ENCODE data around the gene SH3D19.

Gene SH3D19

DNA sequence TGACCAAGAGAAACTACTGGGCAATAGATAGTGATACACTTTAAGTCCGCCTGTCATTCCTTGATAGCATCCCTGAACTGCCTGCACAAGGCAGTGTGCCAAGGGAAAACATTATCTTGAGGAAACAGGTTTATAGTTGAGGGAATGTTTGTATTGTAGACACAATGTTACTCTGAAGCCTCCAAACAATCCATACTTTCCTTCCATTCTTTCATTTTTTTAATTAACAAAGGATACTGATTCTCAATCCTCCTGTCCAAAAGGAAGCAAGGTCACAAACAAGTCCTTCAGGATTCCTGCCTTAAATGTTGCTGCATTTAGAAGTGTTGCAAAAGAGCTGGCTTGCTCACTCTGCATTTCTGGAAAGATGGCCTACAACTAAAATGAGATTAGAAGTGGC, 110.1 kb downstream of the SH3D19 start:
- Histone ChIP-seq H3K36me3 (ENCODE audit: control insufficient read depth, insufficient read depth, low read length) (peaks cover 16% of the 10 kb centered on the region), H3K9me3 (ENCODE audit: control insufficient read depth, low read length) (no peaks in the 10 kb centered on the region), H3K27ac (ENCODE audit: low read depth, low read length, severe bottlenecking) (peak overlapping the region; percentile 41), H3K4me3 (ENCODE audit: extremely low read depth, insufficient read depth, low read length, poor library complexity, severe bottlenecking) (no peak overlapping the region), H3K4me1 (ENCODE audit: control insufficient read depth, insufficient read depth, low read length, poor library complexity, severe bottlenecking) (no peaks in the 10 kb centered on the region)
- 80% methylated on average over 1 of the region's 1 CpG; no CpG with 5 or more reads in 1 of the 2 experiments for WGBS, 2 experiments (ENCODE audit: insufficient coverage in 2 of 2)

GRCh38 chr4:151207868-151208267, 117.5 kb downstream of the SH3D19 start:
- H3K9me3 ChIP-seq (ENCODE audit: control insufficient read depth, low read length) = no peaks in the 10 kb centered on the region
- H3K4me3 ChIP-seq (ENCODE audit: extremely low read depth, insufficient read depth, low read length, poor library complexity, severe bottlenecking) = no peak overlapping the region
- H3K4me1 ChIP-seq (ENCODE audit: control insufficient read depth, insufficient read depth, low read length, poor library complexity, severe bottlenecking) = peaks cover 23% of the 10 kb centered on the region
- WGBS, 2 experiments (ENCODE audit: insufficient coverage in 2 of 2) = no CpG with 5 or more reads among the region's 1 CpG
- peaks cover 7% of the 10 kb centered on the region for H3K36me3 ChIP-seq (ENCODE audit: control insufficient read depth, insufficient read depth, low read length)
- H3K27ac ChIP-seq (ENCODE audit: low read depth, low read length, severe bottlenecking) = no peak overlapping the region

- Histone ChIP-seq H3K9me3 (ENCODE audit: control insufficient read depth, low read length) (no peaks in the 10 kb centered on the region), H3K36me3 (ENCODE audit: control insufficient read depth, insufficient read depth, low read length) (peaks cover 2% of the 10 kb centered on the region), H3K4me3 (ENCODE audit: extremely low read depth, insufficient read depth, low read length, poor library complexity, severe bottlenecking) (no peak overlapping the region), H3K4me1 (ENCODE audit: control insufficient read depth, insufficient read depth, low read length, poor library complexity, severe bottlenecking) (peaks cover 29% of the 10 kb centered on the region), H3K27ac (ENCODE audit: low read depth, low read length, severe bottlenecking) (peak overlapping the region; percentile 71)
- WGBS, 2 experiments (ENCODE audit: insufficient coverage in 2 of 2) = 100% methylated on average over 1 of the region's 1 CpG; no CpG with 5 or more reads in 1 of the 2 experiments
These were observed 118.2 kb downstream of the SH3D19 start for GRCh38 chr4:151207186-151207585.

DNA sequence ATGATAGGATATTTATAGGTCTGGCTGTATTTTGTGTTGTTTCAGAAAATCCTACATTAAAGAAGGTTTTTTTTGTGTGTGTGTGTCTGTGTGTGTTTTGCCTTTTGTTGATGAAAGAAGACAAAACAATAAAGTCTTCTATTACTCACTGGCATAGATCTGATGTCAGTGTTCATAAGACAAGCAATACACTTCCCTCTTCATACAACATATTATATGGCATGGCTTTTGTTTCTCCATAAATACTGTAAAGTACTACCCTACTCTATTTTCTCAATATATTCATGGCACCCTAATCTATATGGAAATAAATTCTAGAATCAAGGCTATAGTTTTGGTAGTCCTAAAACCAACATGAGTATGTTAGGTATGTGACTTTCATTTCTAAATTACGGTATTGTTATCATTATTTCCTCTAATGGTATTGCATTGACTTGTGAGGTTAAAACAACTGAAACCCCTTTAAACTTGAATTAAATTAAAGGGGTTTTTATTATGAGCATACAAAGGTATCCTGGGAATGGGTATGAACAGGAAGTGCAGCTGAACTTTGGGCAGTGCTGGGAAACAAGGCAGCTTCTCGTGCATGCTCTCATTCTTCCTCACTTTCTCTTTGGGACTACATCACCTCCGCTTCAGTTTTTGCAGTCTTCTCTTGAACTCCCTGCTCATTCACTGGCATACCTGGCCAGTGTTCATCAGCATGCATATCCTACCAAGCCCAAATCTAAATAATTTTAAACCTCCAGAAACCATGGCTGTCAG, 119.0 kb downstream of the SH3D19 start:
- H3K4me3 ChIP-seq (ENCODE audit: extremely low read depth, insufficient read depth, low read length, poor library complexity, severe bottlenecking) = no peak overlapping the region
- no peak overlapping the region for H3K27ac ChIP-seq (ENCODE audit: low read depth, low read length, severe bottlenecking)
- WGBS, 2 experiments (ENCODE audit: insufficient coverage in 2 of 2) = 0 to 50% methylated on average over 1 to 2 of the region's 3 CpGs
- H3K4me1 ChIP-seq (ENCODE audit: control insufficient read depth, insufficient read depth, low read length, poor library complexity, severe bottlenecking) = peaks cover 29% of the 10 kb centered on the region
- H3K9me3 ChIP-seq (ENCODE audit: control insufficient read depth, low read length) = no peaks in the 10 kb centered on the region
- peaks cover 2% of the 10 kb centered on the region for H3K36me3 ChIP-seq (ENCODE audit: control insufficient read depth, insufficient read depth, low read length)

DNA sequence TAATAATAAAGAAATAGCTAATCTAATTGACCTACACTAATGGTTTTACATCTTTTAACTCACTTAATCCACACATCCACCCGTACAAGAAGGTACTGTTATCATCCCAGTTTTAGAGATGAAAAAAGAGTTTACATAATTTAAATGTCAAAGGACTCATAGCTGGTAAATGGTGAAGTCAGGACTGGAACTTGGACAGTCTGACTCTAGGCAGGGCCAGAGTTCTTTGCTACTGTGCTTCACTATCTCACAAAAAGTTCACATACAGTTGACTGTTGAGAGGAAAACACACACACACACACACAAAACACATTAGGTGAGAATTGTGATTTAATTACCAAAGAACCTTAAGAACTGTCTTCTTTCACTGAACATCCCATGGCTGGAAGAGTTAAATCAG, 119.7 kb downstream of the SH3D19 start:
- Histone ChIP-seq H3K4me1 (ENCODE audit: control insufficient read depth, insufficient read depth, low read length, poor library complexity, severe bottlenecking) (peaks cover 29% of the 10 kb centered on the region), H3K27ac (ENCODE audit: low read depth, low read length, severe bottlenecking) (peak overlapping the region; percentile 75)
- WGBS, 2 experiments (ENCODE audit: insufficient coverage in 2 of 2) = no CpG with 5 or more reads among the region's 1 CpG

DNA sequence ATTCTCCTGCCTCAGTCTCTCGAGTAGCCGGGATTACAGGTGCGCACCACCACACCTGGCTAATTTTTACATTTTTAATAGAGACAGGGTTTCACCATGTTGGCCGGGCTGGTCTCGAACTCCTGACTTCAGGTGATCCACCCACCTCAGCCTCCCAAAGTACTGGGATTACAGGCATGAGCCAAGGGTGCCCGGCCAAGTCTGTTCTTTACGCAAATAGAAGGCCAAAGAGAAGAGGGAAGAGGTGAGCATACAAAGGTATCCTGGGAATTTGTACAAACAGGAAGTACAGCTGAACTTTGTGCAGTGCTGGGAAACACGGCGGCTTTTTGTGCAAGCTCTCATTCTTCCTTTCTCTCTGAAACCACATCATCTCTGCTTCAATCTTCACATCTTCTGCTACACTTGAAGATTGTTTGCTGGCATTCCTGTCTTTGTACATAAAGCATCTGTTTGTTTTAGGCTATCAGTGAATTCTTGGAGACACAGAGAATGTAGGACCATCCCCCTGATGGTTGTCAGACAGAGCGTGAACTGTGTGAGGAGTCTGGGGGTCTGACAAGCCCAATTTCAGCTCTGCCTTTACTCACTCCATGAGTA, 120.4 kb downstream of the SH3D19 start:
- Histone ChIP-seq H3K4me3 (ENCODE audit: extremely low read depth, insufficient read depth, low read length, poor library complexity, severe bottlenecking) (no peak overlapping the region), H3K9me3 (ENCODE audit: control insufficient read depth, low read length) (no peaks in the 10 kb centered on the region), H3K4me1 (ENCODE audit: control insufficient read depth, insufficient read depth, low read length, poor library complexity, severe bottlenecking) (peaks cover 29% of the 10 kb centered on the region), H3K36me3 (ENCODE audit: control insufficient read depth, insufficient read depth, low read length) (peaks cover 2% of the 10 kb centered on the region), H3K27ac (ENCODE audit: low read depth, low read length, severe bottlenecking) (peak overlapping the region; percentile 75)
- 90 to 91% methylated on average over 3 to 6 of the region's 10 CpGs for WGBS, 2 experiments (ENCODE audit: insufficient coverage in 2 of 2)

More for the DNA sequence above, 119.7 kb downstream of the SH3D19 start:
- Histone ChIP-seq H3K36me3 (ENCODE audit: control insufficient read depth, insufficient read depth, low read length) (peaks cover 2% of the 10 kb centered on the region), H3K9me3 (ENCODE audit: control insufficient read depth, low read length) (no peaks in the 10 kb centered on the region), H3K4me3 (ENCODE audit: extremely low read depth, insufficient read depth, low read length, poor library complexity, severe bottlenecking) (no peak overlapping the region)

DNA sequence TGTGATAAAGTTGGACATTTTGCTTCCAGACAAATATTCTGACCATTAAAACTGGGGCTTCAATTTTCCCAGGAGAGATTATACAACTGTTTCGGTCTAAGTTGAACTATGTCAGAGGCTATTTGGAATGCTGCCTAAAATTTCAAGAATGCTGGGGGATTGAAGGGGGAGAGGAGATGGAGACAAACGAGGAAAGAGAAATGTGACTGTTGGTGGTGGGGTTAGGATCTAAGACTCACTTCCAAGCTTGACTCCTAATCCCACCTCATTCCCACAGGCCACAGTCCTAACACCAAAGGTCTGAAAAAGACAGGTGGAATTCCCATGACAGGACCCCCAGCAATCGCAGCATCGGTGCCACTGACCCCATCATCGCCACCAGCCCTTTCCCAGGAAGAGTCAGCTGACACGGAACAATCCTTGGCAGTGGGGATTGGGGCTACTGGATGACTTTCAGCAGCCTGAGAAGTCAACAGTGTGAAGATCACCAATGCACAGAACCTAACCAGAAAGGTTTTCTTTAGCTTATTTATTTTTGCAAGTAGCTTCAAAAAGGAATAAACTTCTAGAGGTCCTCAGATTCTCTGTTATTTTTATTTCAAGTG, 122.5 kb downstream of the SH3D19 start:
- Histone ChIP-seq H3K4me1 (ENCODE audit: control insufficient read depth, insufficient read depth, low read length, poor library complexity, severe bottlenecking) (peaks cover 38% of the 10 kb centered on the region), H3K4me3 (ENCODE audit: extremely low read depth, insufficient read depth, low read length, poor library complexity, severe bottlenecking) (no peak overlapping the region), H3K27ac (ENCODE audit: low read depth, low read length, severe bottlenecking) (peak overlapping the region; percentile 39), H3K36me3 (ENCODE audit: control insufficient read depth, insufficient read depth, low read length) (no peaks in the 10 kb centered on the region), H3K9me3 (ENCODE audit: control insufficient read depth, low read length) (no peaks in the 10 kb centered on the region)
- WGBS, 2 experiments (ENCODE audit: insufficient coverage in 2 of 2) = 89 to 96% methylated on average over 2 to 3 of the region's 6 CpGs

GRCh38 chr4:151202381-151202780, 123.0 kb downstream of the SH3D19 start:
- WGBS, 2 experiments (ENCODE audit: insufficient coverage in 2 of 2) = no CpG with 5 or more reads among the region's 2 CpGs

GRCh38 chr4:151199319-151200190, 125.8 kb downstream of the SH3D19 start:
- peaks cover 22% of the 10 kb centered on the region for H3K4me1 ChIP-seq (ENCODE audit: control insufficient read depth, insufficient read depth, low read length, poor library complexity, severe bottlenecking)
- H3K27ac ChIP-seq (ENCODE audit: low read depth, low read length, severe bottlenecking) = no peak overlapping the region
- WGBS, 2 experiments (ENCODE audit: insufficient coverage in 2 of 2) = 80 to 96% methylated on average over 2 to 4 of the region's 6 CpGs
- no peaks in the 10 kb centered on the region for H3K9me3 ChIP-seq (ENCODE audit: control insufficient read depth, low read length)
- no peak overlapping the region for H3K4me3 ChIP-seq (ENCODE audit: extremely low read depth, insufficient read depth, low read length, poor library complexity, severe bottlenecking)
- H3K36me3 ChIP-seq (ENCODE audit: control insufficient read depth, insufficient read depth, low read length) = no peaks in the 10 kb centered on the region

More at GRCh38 chr4:151202381-151202780, 123.0 kb downstream of the SH3D19 start:
- Histone ChIP-seq H3K4me3 (ENCODE audit: extremely low read depth, insufficient read depth, low read length, poor library complexity, severe bottlenecking) (no peak overlapping the region), H3K4me1 (ENCODE audit: control insufficient read depth, insufficient read depth, low read length, poor library complexity, severe bottlenecking) (peaks cover 32% of the 10 kb centered on the region), H3K9me3 (ENCODE audit: control insufficient read depth, low read length) (no peaks in the 10 kb centered on the region), H3K36me3 (ENCODE audit: control insufficient read depth, insufficient read depth, low read length) (no peaks in the 10 kb centered on the region), H3K27ac (ENCODE audit: low read depth, low read length, severe bottlenecking) (peak overlapping the region; percentile 39)

DNA sequence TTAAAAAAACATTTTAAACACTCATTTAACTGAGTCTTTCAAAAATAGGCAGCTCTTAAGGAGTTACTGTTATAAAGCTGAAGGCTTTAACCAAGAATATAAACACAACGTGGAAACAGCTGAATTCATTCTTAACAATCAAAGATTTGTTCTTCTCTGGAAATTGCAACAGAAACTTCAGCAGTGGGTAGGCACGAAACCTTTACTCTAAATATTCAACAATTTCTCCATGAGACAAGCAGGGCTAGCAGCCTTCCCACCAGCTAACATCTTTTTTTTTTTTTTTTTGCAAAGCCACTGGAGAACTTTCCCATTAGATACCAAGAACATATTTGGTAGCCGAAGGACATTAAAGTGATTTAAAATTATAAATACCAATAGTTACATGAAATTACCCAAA, 126.7 kb downstream of the SH3D19 start:
- H3K36me3 ChIP-seq (ENCODE audit: control insufficient read depth, insufficient read depth, low read length) = no peaks in the 10 kb centered on the region
- H3K4me3 ChIP-seq (ENCODE audit: extremely low read depth, insufficient read depth, low read length, poor library complexity, severe bottlenecking) = no peak overlapping the region
- H3K4me1 ChIP-seq (ENCODE audit: control insufficient read depth, insufficient read depth, low read length, poor library complexity, severe bottlenecking) = peaks cover 22% of the 10 kb centered on the region
- 94 to 100% methylated on average over 2 of the region's 3 CpGs for WGBS, 2 experiments (ENCODE audit: insufficient coverage in 2 of 2)
- no peaks in the 10 kb centered on the region for H3K9me3 ChIP-seq (ENCODE audit: control insufficient read depth, low read length)
- no peak overlapping the region for H3K27ac ChIP-seq (ENCODE audit: low read depth, low read length, severe bottlenecking)
